LNCaP clone FGC (cell line): Measurements from ENCODE around the gene GGTA1.
"Not testable (repeated sequence)": the region's sequence is repeated elsewhere in the genome, so short reads cannot be mapped to it uniquely, and the experiment has no call there.

Source experiments
- DNase-seq: peaks from one replicate; pipeline ENCODE4 v3.0.0-alpha.2; 2011; ENCODE audit warnings: low read depth
- H3K4me3 ChIP-seq: 2 replicates; pipeline ENCODE4 v1.5.1; 2011; ENCODE audit warnings: mild to moderate bottlenecking, low read depth, low read length, control low read depth
- CTCF ChIP-seq: IDR thresholded peaks from 2 replicates; pipeline ENCODE4 v1.5.1; 2012; ENCODE audit warnings: mild to moderate bottlenecking; ENCODE audit not compliant: control insufficient read depth, insufficient read depth; ENCODE audit errors: extremely low read depth

The GGTA1 gene

DNA sequence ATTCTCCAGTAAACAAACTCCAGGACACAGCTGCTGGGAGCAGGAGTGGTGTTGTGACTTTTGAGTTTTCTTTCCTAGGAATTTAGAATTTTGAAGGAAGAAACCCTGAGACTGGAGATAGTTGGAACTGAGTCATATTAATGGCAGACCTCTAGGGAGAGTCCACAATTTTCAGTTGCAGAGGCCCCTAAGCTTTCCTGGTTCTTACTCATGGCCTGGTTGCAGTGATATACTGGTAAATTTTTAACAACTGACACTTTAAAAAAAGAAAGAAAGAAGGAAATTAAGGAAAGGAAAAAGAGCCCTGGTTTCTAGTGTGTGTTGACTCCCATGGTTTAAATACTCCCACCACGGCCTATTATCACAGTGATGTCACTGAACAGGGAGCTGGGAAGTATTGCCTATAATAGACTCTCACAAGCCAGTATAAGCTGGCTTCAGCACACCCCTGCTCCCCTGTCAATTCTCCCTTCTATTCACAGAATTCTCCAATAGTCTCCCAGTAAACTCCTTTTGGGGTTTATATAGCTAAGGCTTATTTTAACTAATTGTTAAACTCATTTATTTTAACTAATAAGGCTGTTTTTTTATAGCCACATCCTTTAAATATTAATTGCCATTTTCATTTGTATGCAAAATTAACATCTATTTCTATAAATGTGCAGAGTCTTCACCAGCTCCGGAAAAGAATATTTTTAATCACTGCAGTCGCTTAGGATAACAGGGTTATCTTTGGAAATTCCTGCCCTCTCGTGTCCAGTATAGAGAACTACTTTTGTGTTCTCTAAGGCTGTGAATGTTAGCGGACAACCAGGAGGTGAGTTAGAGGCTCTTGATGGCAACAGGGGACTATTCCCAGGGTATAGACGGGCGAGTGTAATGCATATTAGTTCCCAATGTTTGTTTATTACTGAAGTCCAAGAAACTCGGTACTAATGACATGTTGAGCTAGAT, 59.7 kb downstream of the GGTA1 start:
- DNase-seq: no peak
- no peak overlapping the region for H3K4me3 ChIP-seq
- TF ChIP-seq CTCF: peak; percentile 37

DNA sequence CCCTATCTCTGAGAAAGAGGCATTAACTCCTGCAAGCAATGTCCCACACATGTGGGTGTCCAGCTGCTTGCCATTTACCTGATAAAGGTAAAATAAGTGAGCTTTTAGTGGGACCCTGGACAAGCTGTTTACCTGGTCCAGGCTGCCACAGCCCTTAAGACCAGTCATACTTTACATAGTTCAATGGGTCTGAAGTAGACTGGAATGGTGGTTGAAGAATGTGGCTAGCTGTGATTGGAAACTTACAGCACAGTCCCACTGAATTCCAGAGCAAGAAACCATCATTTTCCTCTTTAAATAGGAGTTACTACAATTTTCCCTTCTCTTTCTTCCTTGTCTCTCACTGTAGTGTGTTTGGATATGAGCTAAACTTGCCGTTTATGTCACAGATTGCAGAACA, 60.6 kb downstream of the GGTA1 start:
- DNase-seq: no peak
- no peak overlapping the region for H3K4me3 ChIP-seq
- no peak for TF ChIP-seq CTCF

DNA sequence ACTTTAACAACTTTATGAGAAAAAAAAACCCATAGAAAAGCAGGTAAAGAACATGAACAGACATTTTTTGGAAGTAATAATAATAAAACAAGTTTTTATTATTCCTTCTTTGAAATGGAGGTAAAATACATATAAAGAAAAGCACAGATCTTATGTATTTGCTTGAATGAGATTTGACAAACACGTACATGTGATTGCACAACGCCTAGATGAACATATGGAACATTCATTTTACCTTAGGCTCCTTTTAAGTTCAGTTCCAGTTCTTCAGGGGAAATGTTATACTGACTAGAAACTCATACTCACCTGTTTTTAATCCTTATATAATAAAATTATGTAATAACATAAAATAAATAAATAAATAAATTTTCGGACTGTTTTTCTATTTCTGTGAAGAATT, 61.8 kb downstream of the GGTA1 start:
- no peak for TF ChIP-seq CTCF
- no peak for DNase-seq
- no peak overlapping the region for H3K4me3 ChIP-seq

DNA sequence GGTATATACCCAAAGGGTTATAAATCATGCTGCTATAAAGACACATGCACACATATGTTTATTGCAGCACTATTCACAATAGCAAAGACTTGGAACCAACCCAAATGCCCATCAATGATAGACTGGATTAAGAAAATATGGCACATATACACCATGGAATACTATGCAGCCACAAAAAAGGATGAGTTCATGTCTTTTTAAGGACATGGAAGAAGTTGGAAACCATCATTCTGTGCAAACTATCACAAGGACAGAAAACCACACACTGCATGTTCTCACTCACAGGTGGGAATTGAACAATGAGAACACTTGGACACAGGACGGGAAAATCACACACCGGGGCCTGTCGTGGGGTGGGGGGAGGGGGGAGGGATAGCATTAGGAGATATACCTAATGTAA, 62.6 kb downstream of the GGTA1 start:
- H3K4me3 ChIP-seq, DNase-seq: not testable (repeated sequence)

DNA sequence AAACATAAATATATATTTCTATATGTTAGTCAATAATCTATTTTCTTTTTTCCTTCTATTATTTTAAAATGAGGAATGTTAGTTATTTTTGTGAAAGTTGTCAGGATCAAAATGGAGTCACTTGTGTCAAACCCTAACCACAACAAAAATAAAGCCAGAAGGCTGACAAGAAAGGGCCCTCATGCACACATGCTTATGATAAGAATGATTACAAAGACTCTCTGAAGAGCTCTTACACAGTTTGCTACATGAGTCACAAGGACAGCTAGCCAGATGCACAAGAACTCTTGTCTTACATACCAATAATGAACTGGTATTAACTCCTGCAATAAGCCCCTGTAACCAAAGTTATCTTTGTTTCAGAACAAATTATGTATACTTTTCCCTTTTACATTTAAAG, 64.7 kb downstream of the GGTA1 start:
- no peak for TF ChIP-seq CTCF
- no peak overlapping the region for H3K4me3 ChIP-seq
- DNase-seq: no peak

- TF ChIP-seq CTCF: no peak
- H3K4me3 ChIP-seq: no peak overlapping the region
- no peak for DNase-seq
These were observed 71.7 kb downstream of the GGTA1 start for GRCh38 chr9:121427899-121428298.

GRCh38 chr9:121424024-121424432, 75.6 kb downstream of the GGTA1 start:
- DNase-seq: no peak
- no peak overlapping the region for H3K4me3 ChIP-seq
- no peak for TF ChIP-seq CTCF
